ENCODE data around the gene SLC25A6.
"Not testable (repeated sequence)": the region's sequence is repeated elsewhere in the genome, so short reads cannot be mapped to it uniquely, and the experiment has no call there.

GRCh38 chrX:1403867-1404266 is 12.0 kb upstream of the SLC25A6 start:
- not testable (repeated sequence) for TF ChIP-seq CTCF, EP300, POLR2A (IDR thresholded peaks at IDR 0.05)

All from ovary (tissue), 3 donors.